HEK293 (cell line): ENCODE measurements around the gene KLF13.

Source experiments
- CTCF ChIA-PET: fragments of 350-600 bp; formaldehyde crosslinking; extraction: SDS; loops from one replicate; lab custom pipeline; 2021; ENCODE audit warnings: antibody characterized with exemption; lab: Yijun Ruan, JAX
- POLR2A ChIA-PET: fragments of 300-600 bp; formaldehyde crosslinking; extraction: SDS; loops from one replicate; lab custom pipeline; 2020; ENCODE audit warnings: antibody characterized with exemption, inconsistent platforms; lab: Yijun Ruan, JAX
- H3K27ac ChIP-seq: fragments of 200-500 bp; sonication (Bioruptor generic); 2 replicates; pipeline ENCODE4 v1.5.1; 2014; ENCODE audit warnings: low read depth, low read length, control low read depth, inconsistent platforms; ENCODE audit errors: extremely low read depth
- H3K36me3 ChIP-seq, 2 experiments: fragments of 200-500 bp in 1 of 2; sonication (Bioruptor generic) in 1 of 2; 1 replicate in 1 of 2; 2 replicates in 1 of 2; pipeline ENCODE4 v1.5.1; 2014 to 2017; ENCODE audit warnings: inconsistent platforms in 2 of 2, low read length in 2 of 2; ENCODE audit not compliant: control insufficient read depth in 2 of 2, insufficient read depth in 1 of 2
- H3K4me1 ChIP-seq: fragments of 200-500 bp; sonication (Bioruptor generic); 2 replicates; pipeline ENCODE4 v1.5.1; 2014; ENCODE audit warnings: mild to moderate bottlenecking, low read length, inconsistent platforms; ENCODE audit not compliant: control insufficient read depth, insufficient read depth
- H3K4me3 ChIP-seq: 2 replicates; pipeline ENCODE4 v1.5.1; 2011; ENCODE audit warnings: low read depth, mild to moderate bottlenecking, control low read depth, low read length, moderate library complexity
- H3K9me3 ChIP-seq: fragments of 200-500 bp; sonication (Bioruptor generic); 2 replicates; pipeline ENCODE4 v1.5.1; 2014; ENCODE audit warnings: low read depth, low read length, inconsistent platforms; ENCODE audit not compliant: control insufficient read depth, insufficient read depth
- BCL11B ChIP-seq: fragments of 450-650 bp; formaldehyde crosslinking; IDR thresholded peaks from 2 replicates; pipeline ENCODE4 v1.5.1; 2016; ENCODE audit warnings: low read depth, missing biosample characterization, missing genetic modification characterization
- KLF9 ChIP-seq: fragments of 450-650 bp; formaldehyde crosslinking; IDR thresholded peaks from 2 replicates; pipeline ENCODE4 v1.5.1; 2016; ENCODE audit warnings: missing biosample characterization, missing genetic modification characterization, low read depth
- PRDM4 ChIP-seq: fragments of 450-650 bp; formaldehyde crosslinking; IDR thresholded peaks from 2 replicates; pipeline ENCODE4 v1.5.1; 2017; ENCODE audit warnings: missing biosample characterization, missing genetic modification characterization
- ZBTB48 ChIP-seq: fragments of 450-650 bp; formaldehyde crosslinking; IDR thresholded peaks from 2 replicates; pipeline ENCODE4 v1.5.1; 2016; ENCODE audit warnings: missing biosample characterization, missing genetic modification characterization
- ZNF132 ChIP-seq: fragments of 450-650 bp; formaldehyde crosslinking; IDR thresholded peaks from 2 replicates; pipeline ENCODE4 v1.5.1; 2017; ENCODE audit warnings: missing biosample characterization, missing genetic modification characterization, borderline replicate concordance
- ZNF174 ChIP-seq: fragments of 450-650 bp; formaldehyde crosslinking; IDR thresholded peaks from 2 replicates; pipeline ENCODE4 v1.5.0; 2017; ENCODE audit warnings: missing biosample characterization, mild to moderate bottlenecking, missing genetic modification characterization
- ZNF239 ChIP-seq: fragments of 450-650 bp; formaldehyde crosslinking; IDR thresholded peaks from 2 replicates; pipeline ENCODE4 v1.5.1; 2016; ENCODE audit warnings: missing biosample characterization, missing genetic modification characterization
- ZNF280C ChIP-seq: fragments of 450-650 bp; formaldehyde crosslinking; IDR thresholded peaks from 2 replicates; pipeline ENCODE4 v1.5.1; 2016; ENCODE audit warnings: missing biosample characterization, missing genetic modification characterization
- ZNF350 ChIP-seq: fragments of 450-650 bp; formaldehyde crosslinking; IDR thresholded peaks from 2 replicates; pipeline ENCODE4 v1.5.0; 2017; ENCODE audit warnings: missing biosample characterization, mild to moderate bottlenecking, missing genetic modification characterization
- ZNF560 ChIP-seq: fragments of 450-650 bp; formaldehyde crosslinking; IDR thresholded peaks from 2 replicates; pipeline ENCODE4 v1.5.1; 2017; ENCODE audit warnings: missing biosample characterization, missing genetic modification characterization, borderline replicate concordance
- ZNF623 ChIP-seq: fragments of 450-650 bp; formaldehyde crosslinking; IDR thresholded peaks from 2 replicates; pipeline ENCODE4 v1.5.1; 2016; ENCODE audit warnings: missing biosample characterization, missing genetic modification characterization
- ZNF654 ChIP-seq: fragments of 450-650 bp; formaldehyde crosslinking; IDR thresholded peaks from 2 replicates; pipeline ENCODE4 v1.5.1; 2016; ENCODE audit warnings: low read depth, missing biosample characterization, missing genetic modification characterization
- ZNF660 ChIP-seq: fragments of 450-650 bp; IDR thresholded peaks from 2 replicates; pipeline ENCODE4 v1.5.1; 2018; ENCODE audit warnings: missing biosample characterization, mild to moderate bottlenecking, missing genetic modification characterization
- ZSCAN16 ChIP-seq: fragments of 450-650 bp; formaldehyde crosslinking; IDR thresholded peaks from 2 replicates; pipeline ENCODE4 v1.5.1; 2016; ENCODE audit warnings: missing biosample characterization, missing genetic modification characterization
- TF ChIP-seq, protein P1 (sequence below): fragments of 450-650 bp; formaldehyde crosslinking; IDR thresholded peaks from 2 replicates; pipeline ENCODE4 v1.5.1; 2017; ENCODE audit warnings: missing biosample characterization, missing genetic modification characterization

The KLF13 gene

GRCh38 chr15:31306426-31307269 is 20.0 kb upstream of the KLF13 start:
- Histone ChIP-seq H3K9me3 (no peaks in the 10 kb centered on the region), H3K4me1 (no peaks in the 10 kb centered on the region; the same call in 1 of the 2 replicates), H3K27ac (no peak overlapping the region), H3K36me3 (no peaks in the 10 kb centered on the region), H3K4me3 (no peak overlapping the region)
- TF ChIP-seq ZNF660, result no peak
- TF ChIP-seq, protein P1, sequence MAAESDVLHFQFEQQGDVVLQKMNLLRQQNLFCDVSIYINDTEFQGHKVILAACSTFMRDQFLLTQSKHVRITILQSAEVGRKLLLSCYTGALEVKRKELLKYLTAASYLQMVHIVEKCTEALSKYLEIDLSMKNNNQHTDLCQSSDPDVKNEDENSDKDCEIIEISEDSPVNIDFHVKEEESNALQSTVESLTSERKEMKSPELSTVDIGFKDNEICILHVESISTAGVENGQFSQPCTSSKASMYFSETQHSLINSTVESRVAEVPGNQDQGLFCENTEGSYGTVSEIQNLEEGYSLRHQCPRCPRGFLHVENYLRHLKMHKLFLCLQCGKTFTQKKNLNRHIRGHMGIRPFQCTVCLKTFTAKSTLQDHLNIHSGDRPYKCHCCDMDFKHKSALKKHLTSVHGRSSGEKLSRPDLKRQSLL (tag by site-specific recombination), result no peak
- no peak for TF ChIP-seq ZNF174 (tag by site-specific recombination)
- TF ChIP-seq BCL11B (tag by site-specific recombination), result no peak
- no peak for TF ChIP-seq KLF9 (tag by site-specific recombination)
- TF ChIP-seq PRDM4, result no peak
- TF ChIP-seq ZBTB48, result no peak
- no peak for TF ChIP-seq ZNF623 (tag by site-specific recombination)
- no peak for TF ChIP-seq ZNF280C (tag by site-specific recombination)
- ChIA-PET POLR2A (no interaction called here), CTCF (no interaction called here)

DNA sequence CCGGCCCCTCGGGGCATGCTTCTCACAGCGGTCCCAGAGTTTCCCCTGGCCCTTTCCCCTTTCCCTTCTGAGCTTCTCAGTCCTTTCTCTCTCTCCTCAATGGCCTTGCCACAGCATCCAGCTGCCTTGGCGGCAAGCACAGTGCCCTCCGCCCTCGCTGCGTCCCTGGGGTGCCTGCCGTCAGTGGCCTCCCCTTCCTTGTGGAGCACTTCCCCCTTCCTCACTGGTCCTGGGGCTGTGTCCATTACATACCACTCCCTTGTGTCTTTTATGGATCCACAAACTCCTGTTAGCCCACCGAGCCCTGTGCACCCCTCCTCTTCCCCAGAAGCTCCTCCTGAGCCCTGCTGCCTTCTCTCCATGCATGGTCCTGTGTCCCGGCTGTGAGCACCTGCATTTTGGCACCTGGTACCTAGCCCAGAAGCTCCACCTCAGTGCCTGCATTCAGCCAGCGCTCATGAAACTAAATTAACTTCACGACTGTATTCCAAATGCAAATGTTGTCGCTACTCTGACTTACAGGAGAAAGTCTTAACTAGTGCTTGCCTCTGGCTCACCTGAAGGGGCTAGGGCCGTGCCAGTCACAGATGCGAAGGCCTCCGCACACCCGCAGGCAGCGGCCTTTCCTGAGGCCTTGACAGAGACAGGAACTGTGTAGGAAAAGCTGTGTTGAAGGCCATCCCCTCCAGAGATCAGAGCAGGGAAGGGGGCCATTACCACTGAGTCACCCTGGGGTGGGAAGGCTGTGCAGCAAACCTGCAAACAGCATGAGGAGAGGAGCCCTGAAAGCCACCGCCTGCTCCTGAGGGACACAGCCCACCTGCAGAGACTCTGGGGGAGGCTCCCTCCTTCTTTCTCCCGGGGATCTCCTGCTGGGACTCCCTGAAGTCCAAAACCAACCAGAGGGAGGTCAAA is 19.1 kb upstream of the KLF13 start:
- Histone ChIP-seq H3K27ac (no peak overlapping the region), H3K4me1 (no peaks in the 10 kb centered on the region; the same call in 1 of the 2 replicates), H3K36me3 (no peaks in the 10 kb centered on the region), H3K9me3 (no peaks in the 10 kb centered on the region), H3K4me3 (no peak overlapping the region)
- ChIA-PET CTCF (no interaction called here), POLR2A (no interaction called here)
- TF ChIP-seq ZNF239 (tag by site-specific recombination) (no peak), ZNF560 (tag by site-specific recombination) (no peak), ZNF350 (tag by site-specific recombination) (no peak), ZNF654 (no peak), ZNF132 (tag by site-specific recombination) (no peak), ZSCAN16 (no peak)
